Measurements from ENCODE around the gene WSCD2.

WSCD2 gene

GRCh38 chr12:108126212-108126611, 2.9 kb upstream of the WSCD2 start:
- no peak for FAIRE-seq
- DNase-seq (ENCODE audit: insufficient read length, low spot score), result no peak

DNA sequence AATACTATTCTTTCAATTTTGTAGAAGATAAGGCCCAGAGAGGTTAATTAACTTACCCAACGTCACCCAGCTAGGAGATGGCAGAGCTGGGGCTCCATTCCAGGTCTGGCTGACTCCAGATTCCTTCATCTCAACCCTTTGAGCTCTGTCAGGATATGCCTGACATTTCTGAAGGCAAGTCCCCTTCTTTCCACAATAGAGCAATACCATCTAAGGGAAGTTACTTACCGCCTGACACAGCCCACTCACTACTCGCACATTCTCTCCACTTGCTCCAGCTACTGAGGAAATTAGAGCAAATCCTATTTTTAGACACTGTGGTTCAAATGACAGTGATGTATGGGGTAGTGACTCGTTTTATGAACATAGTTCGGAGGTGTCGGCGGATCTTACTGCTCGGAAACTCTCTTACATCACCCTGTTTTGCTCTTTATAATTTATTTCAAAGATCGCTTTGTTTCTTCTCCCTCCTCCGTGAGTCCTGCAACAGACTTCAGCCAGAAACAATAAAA, 2.0 kb upstream of the WSCD2 start:
- no peak for DNase-seq (ENCODE audit: insufficient read length, low spot score)
- FAIRE-seq, result no peak

DNA sequence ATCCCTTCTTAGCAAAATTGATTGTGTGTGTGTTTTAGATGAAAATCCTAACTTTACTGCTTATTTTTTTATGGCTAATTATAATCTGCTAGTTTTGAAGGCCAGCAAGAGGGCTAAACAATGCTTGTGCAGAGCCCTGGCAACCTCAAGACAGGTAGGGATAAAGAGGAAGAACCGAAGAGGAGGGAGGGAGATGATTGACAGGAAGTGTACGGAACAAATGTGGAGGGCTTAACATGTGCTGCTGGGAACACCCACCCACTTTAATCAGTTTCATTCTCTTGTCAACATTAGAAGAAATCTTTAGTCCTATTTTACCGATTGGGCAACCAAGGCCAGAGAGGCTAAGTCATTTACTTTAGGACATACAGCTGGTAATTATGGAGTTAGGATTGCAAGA, 1.4 kb upstream of the WSCD2 start:
- FAIRE-seq, result no peak
- no peak for DNase-seq (ENCODE audit: insufficient read length, low spot score)

DNA sequence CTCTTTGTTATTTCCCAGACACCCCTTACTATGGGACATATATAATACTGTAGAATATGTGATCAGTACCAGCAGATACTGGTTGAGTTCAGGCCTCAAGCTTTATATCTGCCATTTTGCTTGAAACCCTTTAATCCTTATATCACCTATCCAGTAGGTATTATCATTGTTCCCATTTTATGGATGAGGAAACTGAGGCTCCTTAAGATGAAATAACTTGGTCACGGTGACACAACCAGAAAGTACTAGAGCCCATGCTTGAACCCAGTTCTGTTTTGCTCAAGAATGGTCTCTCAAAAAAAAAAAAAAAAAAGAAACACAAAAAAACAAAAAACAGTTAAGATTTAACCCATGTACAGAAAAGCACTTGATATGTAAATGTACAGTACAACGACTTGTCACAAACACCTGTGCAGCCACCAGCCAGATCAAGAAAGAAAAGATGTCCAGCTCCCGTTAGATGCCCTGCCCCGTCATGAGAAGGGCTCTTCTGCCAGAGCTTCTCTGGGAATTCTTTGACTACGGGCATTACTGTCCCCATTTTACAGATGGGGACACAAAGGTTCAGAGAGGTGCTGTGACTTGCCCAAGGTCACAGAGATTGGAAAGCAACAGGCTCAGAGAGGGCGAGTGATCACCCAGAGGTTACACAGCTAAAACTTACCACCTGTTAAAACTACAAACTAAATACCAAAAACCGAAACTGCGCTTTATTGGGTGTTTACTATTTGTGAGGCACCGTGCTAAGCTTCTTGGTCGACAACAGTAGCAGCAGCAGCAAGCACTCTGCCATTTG, 669 bp upstream of the WSCD2 start:
- no peak for DNase-seq (ENCODE audit: insufficient read length, low spot score)

GRCh38 chr12:108131035-108131434, 1.9 kb downstream of the WSCD2 start:
- no peak for FAIRE-seq
- DNase-seq (ENCODE audit: insufficient read length, low spot score), result no peak

More for the DNA sequence above, 669 bp upstream of the WSCD2 start:
- no peak for FAIRE-seq

GRCh38 chr12:108131657-108132126, 2.6 kb downstream of the WSCD2 start:
- FAIRE-seq, result no peak
- no peak for DNase-seq (ENCODE audit: insufficient read length, low spot score)

GRCh38 chr12:108133482-108133881, 4.4 kb downstream of the WSCD2 start:
- no peak for FAIRE-seq
- DNase-seq (ENCODE audit: insufficient read length, low spot score), result no peak

DNA sequence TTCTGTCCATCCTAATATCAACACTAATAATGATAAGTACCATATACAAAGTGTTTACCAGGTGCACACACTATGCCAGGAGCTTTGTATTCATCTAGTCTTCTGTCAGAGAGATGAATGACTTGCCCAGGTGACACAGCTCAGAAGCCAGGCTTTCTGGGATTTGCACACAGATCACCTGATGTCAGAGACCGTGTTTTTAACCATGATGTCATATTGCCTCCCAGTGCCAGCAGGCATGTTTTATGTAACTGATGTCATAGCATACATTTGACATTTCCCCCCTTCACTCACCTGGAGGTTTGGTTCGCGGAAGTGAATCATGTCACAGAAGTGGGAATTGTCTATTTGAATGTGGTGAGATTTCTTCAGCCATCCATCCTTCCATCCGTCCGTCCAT, 5.7 kb downstream of the WSCD2 start:
- FAIRE-seq (no peak), DNase-seq (ENCODE audit: insufficient read length, low spot score) (no peak)

DNA sequence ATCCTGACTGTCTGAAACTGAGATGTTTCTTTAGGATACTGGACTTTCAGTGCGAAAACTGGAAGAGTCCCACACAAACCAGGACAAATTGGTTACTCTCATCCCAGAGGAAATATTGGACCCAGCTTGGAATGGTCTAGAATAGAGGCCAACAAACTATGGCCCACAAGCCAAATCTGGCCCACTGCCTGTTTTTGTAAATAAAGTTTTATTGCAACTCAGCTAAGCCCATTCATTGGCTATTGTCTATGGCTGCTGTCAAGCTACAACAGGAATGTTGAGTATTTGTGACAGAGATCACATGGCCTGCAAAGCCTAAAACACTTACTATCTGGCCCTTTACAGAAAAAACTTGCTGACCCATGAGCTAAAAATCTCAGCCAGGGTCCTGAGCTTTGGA, 6.5 kb downstream of the WSCD2 start:
- FAIRE-seq, result no peak
- no peak for DNase-seq (ENCODE audit: insufficient read length, low spot score)

GRCh38 chr12:108136697-108137096, 7.6 kb downstream of the WSCD2 start:
- DNase-seq (ENCODE audit: insufficient read length, low spot score) (no peak), FAIRE-seq (no peak)

DNA sequence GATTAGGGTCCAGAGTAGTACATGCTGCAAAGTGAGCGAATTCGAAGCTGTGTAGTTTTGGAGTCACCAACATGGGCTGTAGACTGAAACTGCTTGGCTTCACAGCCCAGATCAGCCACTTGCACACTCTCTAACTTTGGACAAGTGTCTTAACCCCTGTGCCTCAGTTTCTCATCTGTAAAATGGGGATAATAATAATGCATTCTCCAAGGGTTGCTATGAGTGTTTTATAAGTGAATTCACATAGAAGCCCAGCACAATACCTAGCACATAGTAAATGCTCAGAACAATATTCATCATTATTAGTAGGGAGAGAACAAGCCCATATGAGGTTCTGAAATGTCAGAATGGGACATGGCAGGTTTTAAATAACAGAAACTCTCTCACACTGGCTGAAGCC, 10.4 kb downstream of the WSCD2 start:
- no peak for FAIRE-seq
- no peak for DNase-seq (ENCODE audit: insufficient read length, low spot score)

DNA sequence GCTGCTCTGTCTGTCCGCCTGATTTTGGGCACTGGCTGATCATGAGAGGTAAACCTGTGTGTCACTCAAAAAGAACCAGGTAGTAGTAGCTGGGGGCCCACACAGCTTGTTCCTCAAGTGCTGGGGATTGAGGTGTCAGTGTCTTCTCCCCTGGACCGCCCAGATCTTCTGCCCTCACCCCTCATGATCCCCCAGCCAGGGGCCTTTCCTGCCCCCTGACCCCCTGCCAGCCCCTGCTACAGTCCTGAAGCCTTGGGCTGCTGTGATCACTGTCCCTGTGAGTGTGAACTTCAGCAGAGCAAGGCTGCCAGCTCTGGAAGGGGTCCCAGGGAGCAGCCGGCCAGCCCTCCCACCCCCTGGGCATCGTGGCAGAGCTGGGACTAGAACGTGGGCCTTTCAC, 11.4 kb downstream of the WSCD2 start:
- no peak for FAIRE-seq

DNA sequence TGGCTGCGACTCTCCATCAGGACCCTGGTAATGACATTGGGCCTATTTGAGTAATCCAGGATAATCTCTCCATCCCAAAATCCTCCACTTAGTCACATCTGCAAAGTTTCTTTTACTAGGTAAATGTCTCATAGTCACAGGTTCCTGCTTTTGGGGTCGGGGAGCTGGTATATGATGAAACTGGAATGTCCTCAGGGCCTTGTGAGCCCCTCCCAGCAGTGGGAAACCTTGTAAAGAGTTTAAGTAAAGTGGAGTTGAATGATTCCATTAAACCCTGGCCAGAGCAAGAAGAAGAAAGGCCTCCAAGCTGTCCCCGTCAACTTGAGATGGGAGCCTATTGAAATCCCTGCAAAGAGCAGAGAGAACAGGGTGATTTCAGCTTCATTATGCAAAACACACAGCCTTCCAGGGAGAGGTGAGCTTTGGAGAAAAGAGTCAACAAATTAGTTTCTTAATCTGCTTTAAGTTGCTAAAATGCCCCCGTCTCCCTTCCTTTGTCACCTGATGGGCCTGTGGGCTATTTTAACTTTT, 12.6 kb downstream of the WSCD2 start:
- FAIRE-seq (no peak), DNase-seq (ENCODE audit: insufficient read length, low spot score) (no peak)

More for the DNA sequence above, 11.4 kb downstream of the WSCD2 start:
- DNase-seq (ENCODE audit: insufficient read length, low spot score), result no peak

DNA sequence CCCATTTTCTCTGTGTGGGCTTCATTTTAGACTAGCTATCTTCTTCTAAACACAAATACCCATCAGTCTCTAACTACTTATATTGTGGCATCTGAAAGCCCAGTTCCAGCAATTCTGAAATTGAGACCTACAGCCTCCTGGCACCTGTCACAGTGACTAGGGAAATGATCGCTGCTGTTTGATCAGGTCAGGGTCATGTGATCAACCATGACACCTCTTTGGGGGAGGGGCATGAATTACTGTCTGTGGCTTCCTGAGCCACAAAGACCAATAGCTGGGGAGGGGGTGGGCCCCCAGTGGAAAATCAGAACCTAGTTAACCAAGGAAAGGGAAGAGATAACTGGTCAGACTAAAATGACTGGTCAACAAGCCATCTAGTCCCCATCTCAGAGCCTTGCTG, 14.1 kb downstream of the WSCD2 start:
- no peak for FAIRE-seq

DNA sequence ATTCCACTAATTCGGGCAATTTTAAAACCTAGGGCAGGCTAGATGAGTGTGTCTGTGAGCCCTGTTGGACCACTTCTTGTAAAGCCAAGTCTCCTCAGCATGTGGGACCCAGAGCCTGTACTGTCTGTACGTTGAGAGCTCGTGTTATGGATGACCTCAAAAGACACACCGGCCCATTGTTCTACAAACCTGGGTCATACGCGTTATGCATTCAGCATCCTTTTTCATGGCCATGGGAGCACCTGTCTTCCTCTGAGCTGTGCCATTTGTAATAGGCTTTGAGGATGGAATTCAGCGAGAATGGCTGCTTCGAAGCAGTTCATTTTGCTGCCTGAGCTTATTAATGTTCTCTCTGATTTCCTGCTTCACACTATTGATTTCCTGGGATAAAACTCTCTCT, 15.0 kb downstream of the WSCD2 start:
- DNase-seq (ENCODE audit: insufficient read length, low spot score), result no peak
- no peak for FAIRE-seq

More for the DNA sequence above, 14.1 kb downstream of the WSCD2 start:
- no peak for DNase-seq (ENCODE audit: insufficient read length, low spot score)

GRCh38 chr12:108145011-108145410, 15.9 kb downstream of the WSCD2 start:
- FAIRE-seq (no peak), DNase-seq (ENCODE audit: insufficient read length, low spot score) (no peak)

- FAIRE-seq (no peak), DNase-seq (ENCODE audit: insufficient read length, low spot score) (no peak)
These were observed 17.2 kb downstream of the WSCD2 start for GRCh38 chr12:108146035-108146893.

DNA sequence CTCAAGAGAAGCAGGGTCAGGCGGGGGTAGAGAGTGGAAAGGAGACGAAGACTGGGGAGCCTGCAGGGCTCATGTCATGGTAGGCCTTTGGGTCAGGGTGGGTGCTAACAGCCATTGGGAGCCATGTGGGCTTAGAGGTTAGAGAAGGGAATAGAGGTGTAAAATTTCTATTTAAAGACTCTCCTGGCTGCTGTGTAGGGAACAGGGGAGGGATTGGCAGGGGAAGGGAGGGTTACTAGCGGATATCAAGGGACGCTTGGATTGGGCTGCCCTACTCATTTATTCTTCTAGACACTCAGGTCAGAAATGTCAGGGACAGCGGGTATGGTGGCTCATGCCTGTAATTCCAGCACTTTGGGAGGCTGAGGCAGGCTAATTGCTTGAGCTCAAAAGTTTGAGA, 18.2 kb downstream of the WSCD2 start:
- DNase-seq (ENCODE audit: insufficient read length, low spot score) (no peak), FAIRE-seq (no peak)

GRCh38 chr12:108148521-108149074, 19.5 kb downstream of the WSCD2 start:
- FAIRE-seq, result no peak
- no peak for DNase-seq (ENCODE audit: insufficient read length, low spot score)

DNA sequence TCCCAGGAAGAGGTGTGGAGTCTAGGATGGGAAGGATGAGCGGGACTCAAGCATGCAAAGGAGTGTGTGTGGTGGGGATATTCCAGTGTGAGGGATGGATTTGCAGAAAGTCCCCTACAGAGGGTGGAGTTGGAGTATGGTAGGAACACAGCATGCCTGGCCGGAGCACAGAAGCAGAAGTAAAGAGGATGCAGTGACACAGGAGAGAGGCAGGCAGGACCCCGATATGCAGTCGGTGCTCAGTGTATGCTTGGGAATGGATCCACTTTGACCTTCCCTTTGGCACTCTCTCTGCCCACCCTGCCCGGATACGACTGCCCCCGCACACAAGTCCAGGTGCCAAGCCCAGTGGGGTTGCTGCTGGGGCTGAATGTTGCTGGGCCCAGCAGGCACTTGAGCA, 21.3 kb downstream of the WSCD2 start:
- DNase-seq (ENCODE audit: insufficient read length, low spot score), result no peak
- no peak for FAIRE-seq

DNA sequence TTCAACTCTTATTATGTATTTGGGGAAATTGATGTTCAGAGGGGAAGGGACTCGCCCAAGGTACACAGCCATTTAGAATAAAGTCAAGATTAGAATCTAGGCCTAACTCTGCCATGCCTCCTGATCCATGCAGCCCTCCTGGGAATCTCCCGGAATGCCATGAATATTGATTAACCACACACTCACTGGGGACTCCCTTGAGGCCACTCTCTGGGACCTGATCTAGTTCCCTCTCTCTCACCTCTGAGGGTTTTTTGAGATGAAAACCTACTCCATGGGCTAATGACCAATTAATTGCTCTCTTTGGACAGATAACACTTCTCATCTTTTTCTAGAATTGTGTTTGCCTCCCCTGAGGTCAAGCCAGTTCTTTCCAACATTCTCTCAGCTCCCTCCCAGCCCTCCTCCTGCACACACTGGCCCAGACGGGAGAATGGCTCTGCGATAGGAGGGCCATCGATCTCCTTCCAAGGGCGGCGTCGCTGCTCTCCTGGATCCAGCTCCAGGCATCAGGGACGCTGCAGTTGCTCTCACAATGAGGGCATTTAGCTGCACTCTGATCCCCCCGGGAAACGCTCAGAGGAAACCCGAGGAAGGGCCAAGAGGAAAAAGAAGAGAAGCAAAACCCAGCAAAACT, 22.6 kb downstream of the WSCD2 start:
- DNase-seq (ENCODE audit: insufficient read length, low spot score) (no peak), FAIRE-seq (no peak)

Data from GM19239 (cell line).